Measurements from ENCODE around the gene DNAH14. TPM values are rescaled to one million over a fixed set of nuclear protein-coding genes. Genes with fewer than 3 reads are reported as not detected.

The DNAH14 gene
- total and polyA plus RNA-seq, 2 donors (not counting 3 experiments of a cell fraction or from before 2014, with no cell fraction given): 1.5 to 7.1 TPM

DNA sequence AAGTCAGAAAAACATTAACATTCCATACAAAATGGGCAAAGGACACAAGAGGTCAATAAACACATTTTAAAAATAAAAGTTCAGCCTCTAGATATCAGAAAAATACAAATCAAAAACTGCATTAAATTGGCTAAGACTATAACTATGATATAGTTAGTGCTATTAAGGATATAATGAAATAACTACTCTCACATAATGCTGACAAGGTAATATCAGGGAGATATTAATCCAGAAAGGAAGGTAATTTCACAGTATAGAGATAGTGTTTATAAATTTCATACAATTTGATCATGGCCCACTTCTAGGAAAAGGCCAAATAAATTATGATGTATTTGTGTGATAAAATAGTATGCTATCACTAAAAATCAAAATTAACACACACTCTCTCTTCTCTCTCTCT, 436.5 kb downstream of the DNAH14 start:
- intact Hi-C loops (cut with micrococcal nuclease) (no loop called here), dilution Hi-C loops (cut with MboI; ENCODE audit: extremely low pct_ligation_motif_present, low sequenced_read_pairs) (no loop called here)
- no peak for TF ChIP-seq GATA2 (IDR thresholded peaks at IDR 0.05; ENCODE audit: insufficient read depth, insufficient read length, low read depth, low read length)
- no peak for TF ChIP-seq MYC (IDR thresholded peaks at IDR 0.05; ENCODE audit: low read depth, low read length)
- TF ChIP-seq FOS (IDR thresholded peaks at IDR 0.05; ENCODE audit: borderline replicate concordance, insufficient read depth, low read length): no peak
- TF ChIP-seq EZH2 (IDR thresholded peaks at IDR 0.05; ENCODE audit: borderline replicate concordance, low read depth, low read length, severe bottlenecking): no peak
- no TSS peak for BruUV-seq (replicated peaks)
- H2AFZ ChIP-seq (ENCODE audit: low read depth, low read length): no peak overlapping the region
- DNase-seq (ENCODE audit: low read depth, low spot score): no peak
- no peak overlapping the region for H3K27ac ChIP-seq (ENCODE audit: insufficient read depth, low read depth, low read length)
- H3K36me3 ChIP-seq (ENCODE audit: control insufficient read depth in 2 of 2, extremely low read depth in 1 of 2, insufficient read depth in 2 of 2, low read length in 2 of 2): no peaks in the 10 kb centered on the region
- H3K9me1 ChIP-seq (replicated peaks; ENCODE audit: control insufficient read depth, extremely low read depth, insufficient read depth, low read length): no peaks in the 10 kb centered on the region
- no peak for FAIRE-seq
- POLR2A ChIA-PET: no interaction called here
- H3K4me2 ChIP-seq (ENCODE audit: insufficient read depth, low read length): no peak overlapping the region
- CTCF ChIA-PET: no interaction called here
- no peak overlapping the region for H3K9ac ChIP-seq (replicated peaks; ENCODE audit: extremely low read depth, insufficient read depth, low read length)
- no peaks in the 10 kb centered on the region for H4K20me1 ChIP-seq (replicated peaks; ENCODE audit: control insufficient read depth, extremely low read depth, insufficient read depth, low read length)
- no peaks in the 10 kb centered on the region for H3K9me3 ChIP-seq (replicated peaks; ENCODE audit: control insufficient read depth, insufficient read depth, low read length)
- H3K27me3 ChIP-seq (ENCODE audit: control insufficient read depth in 2 of 2, insufficient read depth in 2 of 2, low read length in 2 of 2): peaks cover 0 to 2% of the 10 kb centered on the region in 2 experiments
- no peaks in the 10 kb centered on the region for H3K79me2 ChIP-seq (ENCODE audit: control insufficient read depth, insufficient read depth, low read length)
- H3K4me3 ChIP-seq (replicated peaks in 1 of 3; ENCODE audit: insufficient read depth in 1 of 3, low read depth in 1 of 3, low read length in 3 of 3): no peak overlapping the region
- no peaks in the 10 kb centered on the region for H3K4me1 ChIP-seq (ENCODE audit: control insufficient read depth, extremely low read depth, insufficient read depth, low read length)

GRCh38 chr1:225366552-225366951, 437.1 kb downstream of the DNAH14 start:
- dilution Hi-C loops (cut with MboI; ENCODE audit: extremely low pct_ligation_motif_present, low sequenced_read_pairs) (no loop called here), intact Hi-C loops (cut with micrococcal nuclease) (no loop called here)
- H3K79me2 ChIP-seq (ENCODE audit: control insufficient read depth, insufficient read depth, low read length): no peaks in the 10 kb centered on the region
- no peak overlapping the region for H3K9ac ChIP-seq (replicated peaks; ENCODE audit: extremely low read depth, insufficient read depth, low read length)
- no peaks in the 10 kb centered on the region for H3K36me3 ChIP-seq (ENCODE audit: control insufficient read depth in 2 of 2, extremely low read depth in 1 of 2, insufficient read depth in 2 of 2, low read length in 2 of 2)
- H4K20me1 ChIP-seq (replicated peaks; ENCODE audit: control insufficient read depth, extremely low read depth, insufficient read depth, low read length): no peaks in the 10 kb centered on the region
- no peak for TF ChIP-seq MYC (IDR thresholded peaks at IDR 0.05; ENCODE audit: low read depth, low read length)
- TF ChIP-seq, protein P1, sequence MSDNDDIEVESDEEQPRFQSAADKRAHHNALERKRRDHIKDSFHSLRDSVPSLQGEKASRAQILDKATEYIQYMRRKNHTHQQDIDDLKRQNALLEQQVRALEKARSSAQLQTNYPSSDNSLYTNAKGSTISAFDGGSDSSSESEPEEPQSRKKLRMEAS (IDR thresholded peaks at IDR 0.05; ENCODE audit: insufficient read depth, insufficient read length): no peak
- TF ChIP-seq POLR2AphosphoS5 (IDR thresholded peaks at IDR 0.05; ENCODE audit: insufficient read depth, low read depth, low read length): no peak
- TF ChIP-seq JUN (IDR thresholded peaks at IDR 0.05; ENCODE audit: borderline replicate concordance, insufficient read depth, insufficient read length, low read depth): no peak
- H3K9me3 ChIP-seq (replicated peaks; ENCODE audit: control insufficient read depth, insufficient read depth, low read length): no peaks in the 10 kb centered on the region
- no peak overlapping the region for H3K27ac ChIP-seq (ENCODE audit: insufficient read depth, low read depth, low read length)
- no peak for DNase-seq (ENCODE audit: low read depth, low spot score)
- ChIA-PET POLR2A (no interaction called here), CTCF (no interaction called here)
- no TSS peak for BruUV-seq (replicated peaks)
- no peak for FAIRE-seq
- no peak overlapping the region for H2AFZ ChIP-seq (ENCODE audit: low read depth, low read length)
- H3K27me3 ChIP-seq (ENCODE audit: control insufficient read depth in 2 of 2, insufficient read depth in 2 of 2, low read length in 2 of 2): peaks cover 0 to 2% of the 10 kb centered on the region in 2 experiments
- H3K4me1 ChIP-seq (ENCODE audit: control insufficient read depth, extremely low read depth, insufficient read depth, low read length): no peaks in the 10 kb centered on the region
- H3K4me3 ChIP-seq (replicated peaks in 1 of 3; ENCODE audit: insufficient read depth in 1 of 3, low read depth in 1 of 3, low read length in 3 of 3): no peak overlapping the region
- no peaks in the 10 kb centered on the region for H3K9me1 ChIP-seq (replicated peaks; ENCODE audit: control insufficient read depth, extremely low read depth, insufficient read depth, low read length)
- H3K4me2 ChIP-seq (ENCODE audit: insufficient read depth, low read length): no peak overlapping the region

Measured in endothelial cell of umbilical vein (primary cell).